HG03175 (cell line): ENCODE measurements around the gene ARHGEF4.
"Not testable (repeated sequence)": the region's sequence is repeated elsewhere in the genome, so short reads cannot be mapped to it uniquely, and the experiment has no call there.

Experiments
- ATAC-seq: cut with Tn5 transposase; IDR thresholded peaks from one replicate; pipeline ENCODE4 v1.9.1; 2021; ENCODE audit warnings: mild to moderate bottlenecking, moderate library complexity; ENCODE audit not compliant: unreplicated experiment

ARHGEF4 gene

GRCh38 chr2:130882111-130882690 is 45.5 kb downstream of the ARHGEF4 start:
- ATAC-seq, result no peak

DNA sequence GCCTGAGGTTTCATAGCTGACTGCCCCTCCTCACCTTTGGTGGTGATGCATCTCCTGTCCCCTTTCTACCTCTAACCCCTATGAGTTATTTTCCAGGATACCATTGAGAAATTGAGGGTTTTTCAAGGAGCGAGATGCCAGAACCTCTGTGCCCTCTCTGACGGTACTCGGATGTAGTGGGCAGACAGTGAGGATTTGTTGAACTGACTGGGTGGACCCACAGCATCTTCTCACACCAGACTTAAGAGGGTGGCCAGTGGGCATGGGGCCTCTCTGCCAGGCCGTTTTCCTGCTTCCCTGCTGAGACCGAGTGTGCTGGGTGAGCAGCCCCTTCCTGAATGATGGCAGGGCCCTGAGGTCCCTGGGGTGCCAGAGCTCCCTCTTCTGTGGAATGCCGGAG is 46.3 kb downstream of the ARHGEF4 start:
- ATAC-seq, result no peak

- no peak for ATAC-seq
Observed at GRCh38 chr2:130883496-130883895, 46.8 kb downstream of the ARHGEF4 start.

DNA sequence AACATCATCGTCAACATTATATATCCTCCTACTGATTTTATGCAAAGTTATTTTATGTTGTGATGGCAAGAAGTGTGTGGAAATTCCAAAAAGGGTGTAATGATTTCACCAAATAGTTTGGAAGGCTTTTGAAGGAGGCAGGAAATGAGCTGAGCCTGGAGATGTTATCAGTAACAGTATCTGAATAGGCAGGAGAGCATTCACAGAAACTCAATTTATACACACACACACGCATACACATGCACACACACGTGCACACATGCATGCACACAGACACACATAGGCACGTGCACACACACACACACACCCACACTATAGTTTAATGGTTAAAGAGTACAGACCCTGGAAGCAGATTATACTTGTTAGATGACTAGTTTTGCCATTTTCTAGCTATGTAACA is 47.3 kb downstream of the ARHGEF4 start:
- ATAC-seq, result no peak

DNA sequence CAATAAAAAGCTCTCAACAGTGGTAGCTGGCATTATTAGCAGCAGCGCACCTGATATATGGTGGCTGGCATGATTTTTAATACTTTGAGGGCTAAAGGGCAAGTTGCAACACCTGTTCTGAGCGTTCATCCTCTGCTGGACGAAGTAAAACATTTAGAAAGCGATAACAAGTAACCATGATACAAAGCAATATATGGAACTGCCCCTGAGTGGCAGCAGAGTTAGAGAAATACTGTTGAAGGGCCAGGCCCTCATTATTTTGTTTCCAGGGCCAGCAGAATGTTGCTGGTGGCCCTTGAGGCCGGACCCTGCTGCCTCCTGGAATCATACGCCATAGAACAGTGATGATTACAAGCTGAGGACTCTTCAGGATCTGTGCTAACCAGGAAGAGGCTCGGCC is 47.8 kb downstream of the ARHGEF4 start:
- no peak for ATAC-seq

GRCh38 chr2:130887643-130888042 is 50.9 kb downstream of the ARHGEF4 start:
- ATAC-seq, result no peak

- ATAC-seq, result no peak
Observed at GRCh38 chr2:130890941-130891669, 54.4 kb downstream of the ARHGEF4 start.

DNA sequence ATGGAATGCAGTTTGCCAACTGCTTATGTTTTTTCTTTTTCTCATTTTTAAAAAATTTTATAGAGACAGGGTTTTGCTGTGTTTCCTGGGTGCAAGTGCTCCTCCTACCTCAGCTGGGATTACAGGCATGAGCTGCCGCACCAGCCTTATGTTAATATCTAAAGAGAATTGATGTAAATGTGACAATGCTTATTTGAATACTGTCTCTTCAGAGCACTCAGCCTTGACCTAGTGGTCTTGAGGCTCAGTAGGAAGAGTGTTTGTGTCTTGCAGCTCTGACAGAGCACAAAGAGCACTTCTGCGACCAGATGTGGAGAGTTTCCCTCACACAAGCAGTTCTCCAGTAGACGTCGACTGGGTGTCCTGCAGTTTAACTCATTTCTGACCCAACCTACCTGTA is 55.3 kb downstream of the ARHGEF4 start:
- ATAC-seq, result no peak

DNA sequence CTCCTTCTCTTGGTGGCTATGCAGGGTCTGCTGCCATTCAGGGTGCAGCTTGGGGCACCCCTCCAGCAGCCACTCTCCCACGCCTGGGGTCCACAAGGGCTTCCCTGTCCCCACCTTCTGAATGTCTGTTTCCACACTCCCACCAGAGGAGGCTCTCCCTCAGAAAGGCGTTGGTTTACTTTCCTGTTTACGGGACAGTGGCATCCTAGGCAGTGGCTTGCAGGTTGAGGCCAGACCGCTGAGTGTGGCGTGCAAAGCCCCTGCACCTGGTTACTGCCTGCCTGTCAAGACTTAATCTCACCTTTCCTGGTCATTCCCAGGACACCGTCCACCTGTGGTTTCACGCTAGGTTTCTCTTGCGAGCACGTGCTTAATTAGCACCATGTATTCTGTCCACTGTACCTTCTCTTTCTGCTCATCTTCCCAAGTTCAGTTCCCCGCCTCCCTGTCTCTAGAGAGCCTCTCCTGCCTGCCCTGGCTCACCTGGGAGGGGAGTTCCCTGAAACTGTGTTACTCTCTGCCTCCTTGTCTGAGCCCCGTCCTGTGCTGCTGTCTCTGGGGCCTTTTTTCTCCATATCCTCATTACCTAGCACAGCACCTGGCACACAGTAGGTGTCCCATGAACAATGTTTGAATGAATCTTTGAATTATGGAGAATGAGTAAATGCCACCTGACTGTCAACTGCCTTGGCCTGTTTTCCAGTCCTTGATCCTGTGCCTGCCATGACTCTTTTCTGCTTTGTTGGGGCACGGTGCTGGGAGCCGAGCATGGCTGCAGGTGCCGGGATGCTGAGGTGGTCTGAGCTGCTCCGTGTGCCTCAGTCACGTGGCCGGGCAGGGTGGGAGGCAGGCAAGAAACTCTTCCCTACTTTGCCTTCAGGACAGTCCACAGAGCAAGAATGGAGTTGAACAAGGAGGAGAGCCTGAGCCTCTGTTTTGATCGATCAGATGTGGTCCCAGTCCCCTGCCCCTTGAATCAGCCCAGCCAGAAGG is 56.4 kb downstream of the ARHGEF4 start:
- no peak for ATAC-seq

DNA sequence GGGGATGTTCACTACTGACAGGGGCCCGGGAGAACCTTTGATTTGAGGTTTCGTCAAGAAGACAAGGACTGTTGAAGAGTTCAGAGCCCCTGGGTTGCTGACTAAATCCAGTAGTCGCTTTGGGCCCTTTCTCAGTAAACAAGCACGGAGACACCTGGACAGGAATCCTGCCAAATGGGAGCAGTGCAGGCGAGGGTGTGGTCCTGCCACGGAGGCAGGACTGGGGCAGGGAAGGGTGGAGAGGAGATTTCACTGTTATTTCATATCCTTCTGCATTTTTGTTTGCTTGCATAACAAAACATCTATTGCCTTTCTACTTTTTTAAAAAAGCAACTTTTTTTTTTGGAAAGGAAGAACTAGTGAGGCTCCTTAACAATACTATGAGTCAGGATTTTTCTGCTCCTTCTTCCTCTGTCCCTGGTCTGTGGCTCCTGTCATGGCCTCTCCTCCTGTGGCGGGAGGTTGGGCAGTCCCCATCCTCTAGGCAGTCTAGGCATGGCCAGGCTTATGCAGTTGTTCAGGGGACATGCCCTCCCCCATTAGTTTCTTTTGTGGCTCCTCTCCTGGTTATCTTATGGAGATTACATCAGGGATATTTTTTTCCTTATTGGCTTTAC is 57.7 kb downstream of the ARHGEF4 start:
- ATAC-seq, result no peak

DNA sequence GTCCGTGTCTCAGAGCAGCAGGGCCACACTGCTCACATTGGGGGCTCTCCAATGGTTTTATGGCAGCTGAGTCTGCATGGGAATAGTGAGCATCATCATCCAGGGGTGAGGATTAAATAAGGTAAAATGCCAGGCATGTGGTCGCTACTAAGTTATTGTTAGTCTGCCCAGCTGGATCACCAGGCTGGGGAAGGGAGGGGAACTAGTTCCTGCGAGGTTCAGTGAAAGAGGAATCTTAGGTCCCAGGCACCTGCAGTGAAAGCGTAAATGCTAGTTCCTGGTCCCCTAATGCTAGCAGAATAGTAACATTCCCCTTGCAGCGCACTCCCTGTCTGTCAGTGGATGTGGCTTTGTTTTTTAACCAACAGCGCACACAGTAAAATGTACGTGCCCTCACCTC is 60.1 kb downstream of the ARHGEF4 start:
- ATAC-seq, result no peak

GRCh38 chr2:130898553-130898952 is 61.8 kb downstream of the ARHGEF4 start:
- ATAC-seq, result no peak

GRCh38 chr2:130899306-130899705 is 62.6 kb downstream of the ARHGEF4 start:
- ATAC-seq, result no peak

DNA sequence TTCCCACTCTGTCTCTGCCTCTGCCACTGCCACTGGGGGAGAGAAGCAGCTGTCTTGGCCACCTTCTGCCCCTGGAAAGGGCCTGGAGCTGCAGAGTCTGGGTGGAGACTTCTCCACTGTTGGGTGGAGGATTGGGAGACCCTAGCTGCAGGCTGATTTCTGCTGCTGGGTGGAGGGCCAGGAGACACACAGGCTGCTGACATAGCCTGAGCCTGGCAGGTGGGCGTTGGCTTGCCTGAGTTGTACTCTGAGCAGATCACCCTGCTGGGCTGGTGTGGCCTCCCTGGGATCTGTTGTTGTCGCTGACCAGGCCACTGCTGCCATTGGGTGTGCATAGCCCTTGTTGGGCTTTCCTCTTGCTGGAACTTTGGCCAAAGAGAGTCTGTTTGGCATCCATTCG is 64.3 kb downstream of the ARHGEF4 start:
- ATAC-seq, result no peak

DNA sequence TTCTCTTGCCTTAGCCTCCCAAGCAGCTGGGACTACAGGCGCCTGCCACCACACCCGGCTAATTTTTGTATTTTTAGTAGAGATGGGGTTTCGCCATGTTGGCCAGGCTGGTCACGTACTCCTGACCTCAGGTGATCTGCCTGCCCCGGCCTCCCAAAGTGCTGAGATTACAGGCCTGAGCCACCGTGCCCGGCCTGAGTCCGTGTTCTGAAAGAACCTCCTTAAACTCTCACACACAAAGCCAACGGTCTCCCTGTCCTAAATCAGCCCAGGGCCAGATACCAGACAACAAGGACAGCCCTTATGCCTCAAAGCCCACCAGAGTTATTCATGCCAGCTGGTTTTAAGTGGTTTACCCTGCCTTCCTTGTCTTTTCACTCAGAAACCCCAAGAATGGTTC is 64.9 kb downstream of the ARHGEF4 start:
- ATAC-seq, result not testable (repeated sequence)

GRCh38 chr2:130908832-130909231 is 72.1 kb downstream of the ARHGEF4 start:
- ATAC-seq, result no peak

DNA sequence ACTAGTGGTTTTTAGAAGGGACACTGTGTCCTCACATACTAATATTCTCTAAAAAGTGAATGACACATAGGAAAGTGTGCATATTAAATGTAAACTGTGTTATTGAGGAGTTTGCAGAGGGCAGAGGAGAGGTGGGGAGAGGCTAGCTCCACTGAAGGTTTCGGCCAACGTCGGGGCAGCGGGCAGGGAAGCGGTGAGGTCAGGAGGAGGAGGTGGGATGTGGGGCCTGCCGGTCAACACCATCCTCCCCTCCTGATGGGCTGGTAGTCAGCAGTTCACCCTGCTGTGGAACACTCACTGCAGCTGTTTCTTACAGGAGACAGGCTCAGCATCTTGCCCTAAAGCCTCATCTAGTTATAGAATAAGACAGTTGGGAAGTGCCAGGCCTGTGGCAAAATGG is 74.2 kb downstream of the ARHGEF4 start:
- no peak for ATAC-seq

GRCh38 chr2:130911482-130911881 is 74.8 kb downstream of the ARHGEF4 start:
- no peak for ATAC-seq

DNA sequence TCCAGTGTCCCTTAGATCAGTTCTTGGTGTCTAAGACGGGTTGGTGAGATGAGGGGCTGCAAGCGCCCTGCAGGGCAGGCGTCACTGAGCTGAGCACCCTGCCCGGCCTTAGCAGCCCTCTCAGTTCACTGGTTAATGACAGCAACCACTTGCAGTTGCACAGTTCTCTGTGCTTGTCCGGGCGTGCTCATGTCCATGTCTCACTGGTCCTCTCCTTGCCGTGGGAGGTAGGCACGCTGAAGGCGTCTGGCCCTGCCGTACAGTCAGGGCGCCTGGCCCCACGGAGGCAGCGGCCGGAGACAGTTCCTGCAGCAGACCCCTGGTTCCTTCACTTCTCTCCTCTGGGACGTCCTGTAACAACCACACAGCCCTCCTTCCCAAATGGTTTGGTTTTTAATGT is 75.3 kb downstream of the ARHGEF4 start:
- no peak for ATAC-seq

- ATAC-seq, result no peak
Observed at GRCh38 chr2:130912471-130912870, 75.8 kb downstream of the ARHGEF4 start.

- ATAC-seq, result no peak
Observed at GRCh38 chr2:130913891-130914290, 77.2 kb downstream of the ARHGEF4 start.
